AG20443 (cell line): ENCODE measurements around the gene HAUS6.
A peak's percentile ranks its signal among the peaks of the same experiment; 100 is the strongest.
"Not testable (repeated sequence)": the region's sequence is repeated elsewhere in the genome, so short reads cannot be mapped to it uniquely, and the experiment has no call there.

Experiments
- DNase-seq: peaks from one replicate; pipeline ENCODE4 v3.0.0; 2012; ENCODE audit warnings: low spot score, mixed read lengths

HAUS6 gene, protein sequence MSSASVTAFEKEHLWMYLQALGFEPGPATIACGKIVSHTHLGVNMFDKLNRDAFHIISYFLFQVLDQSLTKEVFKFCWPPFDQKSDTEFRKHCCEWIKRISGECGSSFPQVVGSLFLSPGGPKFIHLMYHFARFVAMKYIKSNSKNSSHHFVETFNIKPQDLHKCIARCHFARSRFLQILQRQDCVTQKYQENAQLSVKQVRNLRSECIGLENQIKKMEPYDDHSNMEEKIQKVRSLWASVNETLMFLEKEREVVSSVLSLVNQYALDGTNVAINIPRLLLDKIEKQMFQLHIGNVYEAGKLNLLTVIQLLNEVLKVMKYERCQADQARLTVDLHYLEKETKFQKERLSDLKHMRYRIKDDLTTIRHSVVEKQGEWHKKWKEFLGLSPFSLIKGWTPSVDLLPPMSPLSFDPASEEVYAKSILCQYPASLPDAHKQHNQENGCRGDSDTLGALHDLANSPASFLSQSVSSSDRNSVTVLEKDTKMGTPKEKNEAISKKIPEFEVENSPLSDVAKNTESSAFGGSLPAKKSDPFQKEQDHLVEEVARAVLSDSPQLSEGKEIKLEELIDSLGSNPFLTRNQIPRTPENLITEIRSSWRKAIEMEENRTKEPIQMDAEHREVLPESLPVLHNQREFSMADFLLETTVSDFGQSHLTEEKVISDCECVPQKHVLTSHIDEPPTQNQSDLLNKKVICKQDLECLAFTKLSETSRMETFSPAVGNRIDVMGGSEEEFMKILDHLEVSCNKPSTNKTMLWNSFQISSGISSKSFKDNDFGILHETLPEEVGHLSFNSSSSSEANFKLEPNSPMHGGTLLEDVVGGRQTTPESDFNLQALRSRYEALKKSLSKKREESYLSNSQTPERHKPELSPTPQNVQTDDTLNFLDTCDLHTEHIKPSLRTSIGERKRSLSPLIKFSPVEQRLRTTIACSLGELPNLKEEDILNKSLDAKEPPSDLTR

DNA sequence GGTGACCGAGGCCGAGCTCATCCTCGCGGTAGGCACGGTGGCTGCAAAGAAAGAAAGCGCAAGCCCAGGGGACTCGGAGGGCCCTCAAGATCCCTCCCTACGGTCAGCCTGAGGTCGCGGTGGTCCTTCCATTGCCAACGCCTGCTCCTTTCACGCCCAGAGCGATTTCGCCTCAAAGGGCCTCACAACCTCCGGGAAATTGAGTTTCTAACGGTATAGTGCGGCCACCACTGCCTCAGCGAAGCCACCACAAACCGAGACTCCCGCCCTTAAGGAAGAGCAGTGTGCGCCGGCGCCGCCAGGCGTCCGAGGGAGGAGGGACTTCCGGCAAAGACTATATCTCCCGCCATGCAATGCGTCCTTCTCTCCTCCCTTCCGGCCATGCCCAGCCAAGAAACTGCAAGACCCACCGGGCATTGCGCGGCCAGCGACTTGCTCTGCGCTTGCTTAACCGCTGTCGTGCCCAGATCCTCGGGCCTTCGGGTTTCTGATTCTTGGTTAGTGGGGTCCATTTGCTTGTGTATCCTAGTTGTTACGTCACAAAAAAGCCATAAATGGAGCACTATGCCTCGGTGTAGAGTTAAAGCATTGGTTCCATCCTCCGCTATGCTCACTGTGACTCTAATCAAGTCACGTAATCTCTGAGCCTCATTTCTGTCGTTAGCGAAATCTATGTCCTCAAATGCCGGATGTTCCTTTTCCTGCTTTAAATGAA, at the start of gene HAUS6:
Gene HAUS6 (minus strand): TSS at position 274 of the 715 bp plus-strand sequence. CDS start 253 bp downstream, at position 21.
- DNase-seq: peak; percentile 98

DNA sequence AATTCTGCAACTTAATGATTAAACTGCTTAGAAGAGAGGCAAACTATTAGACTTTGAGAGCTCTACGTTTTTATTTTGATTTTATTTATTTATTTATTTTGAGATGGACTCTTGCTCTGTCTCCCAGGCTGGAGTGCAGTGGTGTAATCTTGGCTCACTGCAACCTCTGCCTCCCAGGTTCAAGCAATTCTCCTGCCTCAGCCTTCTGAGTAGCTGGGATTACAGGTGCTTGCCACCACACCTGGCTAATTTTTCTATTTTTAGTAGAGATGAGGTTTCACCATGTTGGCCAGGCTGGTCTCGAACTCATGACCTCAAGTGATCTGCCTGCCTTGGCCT, 49.4 kb upstream of the HAUS6 start:
- DNase-seq: not testable (repeated sequence)

DNA sequence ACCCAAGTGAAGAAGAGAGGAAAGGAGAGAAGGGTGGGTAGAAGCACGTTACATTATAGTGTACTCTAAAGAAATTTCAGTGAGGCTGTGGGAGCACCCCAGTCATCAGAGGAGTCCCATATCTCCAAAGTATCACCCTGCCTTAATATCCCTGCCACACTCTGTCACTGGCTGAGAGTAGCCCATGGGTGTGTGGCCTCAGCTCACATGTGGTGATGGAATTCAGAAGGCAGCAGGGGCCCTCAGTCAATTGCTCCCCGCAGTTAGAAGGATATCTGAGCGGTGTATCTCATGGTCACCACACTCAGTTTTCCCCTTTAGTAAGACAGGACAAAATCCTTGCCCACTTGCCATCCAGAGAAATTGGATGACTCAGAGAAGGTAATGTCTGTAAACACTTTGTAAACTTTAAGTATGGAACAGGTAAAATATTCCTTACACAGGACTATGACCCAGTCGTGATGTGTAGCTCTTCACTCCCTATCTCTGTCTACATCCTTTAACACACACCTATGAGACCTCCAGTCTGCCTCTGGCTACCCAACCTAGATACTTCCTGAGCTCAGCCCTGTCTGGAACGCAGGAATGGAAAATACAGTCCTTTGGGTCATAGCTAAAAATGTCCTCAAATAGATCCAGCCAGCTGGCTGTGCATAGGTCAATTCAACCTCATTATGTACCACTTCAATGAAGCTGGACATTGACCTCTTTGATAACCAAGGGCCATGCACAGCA, 48.9 kb upstream of the HAUS6 start:
- DNase-seq: no peak

DNA sequence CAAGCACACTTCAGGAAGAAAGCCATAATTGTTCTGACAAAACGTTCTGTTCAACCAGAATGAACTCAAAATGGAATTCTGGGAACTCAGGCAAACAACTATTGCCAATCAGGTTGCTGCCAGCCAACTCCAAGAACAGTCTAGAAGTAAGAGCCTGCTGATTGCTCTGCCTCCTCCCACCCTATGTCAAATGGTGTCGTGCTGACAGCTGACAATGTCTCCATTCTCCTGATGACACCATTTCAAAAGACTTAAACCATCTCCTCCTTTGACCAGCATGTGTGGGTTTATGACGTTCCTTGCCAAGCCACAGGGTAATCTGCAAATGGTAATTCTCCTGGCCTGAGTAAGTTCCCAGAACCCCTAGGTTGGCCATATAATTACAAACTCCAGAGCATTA, 46.5 kb upstream of the HAUS6 start:
- DNase-seq: no peak

DNA sequence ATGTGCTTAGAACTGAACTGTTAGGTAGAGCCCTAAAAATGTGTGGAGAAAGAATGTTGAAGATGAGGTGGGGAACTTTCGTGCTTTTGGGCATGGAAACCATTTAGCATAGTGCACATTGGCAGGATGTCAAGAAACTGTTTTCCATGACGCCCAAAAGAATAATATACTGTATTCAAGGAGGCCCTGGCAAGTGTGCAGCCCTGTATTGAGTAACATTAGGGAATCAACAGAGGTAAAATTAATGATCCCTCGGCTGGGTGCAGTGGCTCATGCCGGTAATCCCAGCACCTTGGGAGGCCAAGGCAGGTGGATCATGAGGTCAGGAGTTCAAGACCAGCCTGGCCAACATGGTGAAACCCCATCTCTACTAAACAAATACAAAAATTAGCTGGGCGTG, 45.5 kb upstream of the HAUS6 start:
- DNase-seq: no peak

DNA sequence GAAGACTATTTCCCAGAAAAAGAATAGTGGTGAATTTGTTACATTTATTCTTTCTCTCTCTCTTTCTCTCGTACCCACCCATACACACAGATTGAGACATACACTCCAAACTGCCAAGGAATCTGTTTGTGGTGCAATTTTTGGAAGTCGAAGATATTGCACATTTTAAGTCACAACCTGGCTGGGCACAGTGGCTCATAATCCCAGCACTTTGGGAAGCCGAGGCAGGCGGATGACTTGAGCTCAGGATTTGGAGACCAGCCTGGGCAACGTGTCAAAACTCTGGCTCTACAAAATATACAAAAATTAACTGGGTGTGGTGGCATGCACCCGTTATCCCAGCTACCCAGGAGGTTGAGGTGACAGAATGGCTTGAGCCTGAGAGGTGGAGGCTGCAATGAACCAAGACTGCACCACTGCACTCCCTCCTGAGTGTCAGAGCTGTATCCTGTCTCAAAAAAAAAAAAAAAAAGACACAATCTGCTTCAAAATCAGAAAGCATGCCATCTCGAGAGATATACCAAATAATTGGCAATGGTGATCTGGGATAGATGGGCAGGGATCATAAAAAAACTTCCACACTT, 43.8 kb upstream of the HAUS6 start:
- no peak for DNase-seq

DNA sequence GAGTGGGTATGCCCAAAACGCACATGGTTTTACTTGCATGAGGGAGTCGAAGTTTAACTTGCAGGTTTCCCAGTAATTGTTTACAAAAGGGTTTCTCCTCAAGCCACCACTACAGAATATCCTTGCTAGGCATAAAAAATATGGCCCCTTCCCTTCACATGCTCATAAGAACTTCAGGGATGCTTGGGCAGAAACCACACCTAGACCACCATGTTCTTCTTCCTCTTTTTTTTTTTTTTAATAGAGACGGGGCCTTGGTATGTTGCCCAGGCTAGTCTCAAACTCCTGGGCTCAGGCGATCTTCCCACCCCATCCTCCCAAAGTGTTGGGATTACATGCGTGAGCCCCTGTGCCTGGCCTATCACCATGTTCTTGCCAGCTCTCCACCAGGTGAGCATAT, 43.2 kb upstream of the HAUS6 start:
- DNase-seq: no peak

DNA sequence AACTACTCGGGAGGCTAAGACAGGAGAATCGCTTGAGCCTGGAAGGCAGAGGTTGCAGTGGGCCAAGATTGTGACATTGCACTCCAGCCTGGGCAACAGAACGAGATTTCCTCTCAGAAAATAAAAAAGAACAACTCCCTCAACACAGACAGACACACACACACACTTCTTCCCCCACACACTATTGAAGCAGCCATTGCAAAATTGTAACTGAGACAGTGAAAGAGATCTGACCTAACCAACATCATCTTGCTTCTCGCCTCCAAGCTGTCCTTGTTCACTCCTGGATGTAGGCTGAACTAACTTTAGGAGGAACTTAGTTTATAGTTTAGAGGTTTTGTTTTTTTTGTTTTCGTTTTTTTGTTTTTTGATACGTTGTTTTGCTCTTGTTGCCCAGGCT, 37.6 kb upstream of the HAUS6 start:
- no peak for DNase-seq

DNA sequence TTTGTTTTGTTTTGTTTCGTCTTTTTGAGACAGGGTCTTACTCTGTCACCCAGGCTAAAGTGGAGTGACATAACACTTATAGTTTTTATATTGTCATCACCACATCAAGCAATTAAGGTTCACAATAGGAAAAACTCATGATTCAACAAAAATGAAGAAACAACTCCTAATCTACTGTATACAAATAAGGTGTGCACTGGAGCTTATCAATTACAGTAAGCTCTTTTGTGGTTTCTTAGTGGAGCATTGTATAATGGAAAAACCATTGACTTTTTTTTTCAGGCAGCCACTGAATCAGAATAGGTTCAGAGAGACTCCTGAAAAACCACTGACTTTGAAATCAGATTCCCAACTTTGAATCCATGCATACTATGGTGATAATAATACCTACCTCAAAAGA, 35.4 kb upstream of the HAUS6 start:
- DNase-seq: no peak

DNA sequence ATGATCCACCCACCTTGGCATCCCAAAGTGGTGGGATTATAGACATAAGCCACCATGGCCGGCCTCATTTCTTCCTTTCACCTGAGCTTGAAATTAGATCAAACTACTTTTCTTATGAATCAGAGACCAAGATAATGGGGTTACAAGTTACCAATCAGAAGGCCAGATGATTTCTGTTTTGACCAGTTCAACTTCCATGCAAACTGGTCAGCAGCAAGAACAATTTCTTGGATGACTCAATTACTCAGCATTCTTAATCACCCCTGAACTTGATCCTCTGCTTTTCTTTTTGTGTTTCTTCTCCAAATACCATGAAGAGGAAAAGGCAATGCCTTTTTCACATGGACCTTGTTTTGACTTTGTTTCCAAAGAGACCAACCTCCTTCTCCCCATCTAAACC, 34.6 kb upstream of the HAUS6 start:
- DNase-seq: peak; percentile 63

DNA sequence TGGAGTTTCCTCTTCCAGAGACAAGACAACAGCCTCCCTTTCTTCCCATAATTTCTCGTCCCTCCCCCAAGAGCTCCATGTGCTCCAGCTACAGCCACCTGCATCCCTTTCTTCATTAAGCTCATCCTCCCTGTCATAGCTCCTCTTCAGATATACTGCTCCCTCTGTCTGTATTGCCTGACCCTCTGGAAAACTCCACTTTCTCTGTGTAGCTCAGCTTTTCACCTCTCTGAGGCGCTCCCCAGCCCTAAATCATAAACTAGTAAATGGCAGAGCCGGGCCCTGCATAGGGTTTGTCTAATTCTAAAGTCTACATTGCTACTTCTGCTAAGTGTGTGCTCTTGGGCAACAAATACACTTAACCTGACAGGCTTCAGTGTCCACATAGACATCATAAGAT, 33.4 kb upstream of the HAUS6 start:
- no peak for DNase-seq

DNA sequence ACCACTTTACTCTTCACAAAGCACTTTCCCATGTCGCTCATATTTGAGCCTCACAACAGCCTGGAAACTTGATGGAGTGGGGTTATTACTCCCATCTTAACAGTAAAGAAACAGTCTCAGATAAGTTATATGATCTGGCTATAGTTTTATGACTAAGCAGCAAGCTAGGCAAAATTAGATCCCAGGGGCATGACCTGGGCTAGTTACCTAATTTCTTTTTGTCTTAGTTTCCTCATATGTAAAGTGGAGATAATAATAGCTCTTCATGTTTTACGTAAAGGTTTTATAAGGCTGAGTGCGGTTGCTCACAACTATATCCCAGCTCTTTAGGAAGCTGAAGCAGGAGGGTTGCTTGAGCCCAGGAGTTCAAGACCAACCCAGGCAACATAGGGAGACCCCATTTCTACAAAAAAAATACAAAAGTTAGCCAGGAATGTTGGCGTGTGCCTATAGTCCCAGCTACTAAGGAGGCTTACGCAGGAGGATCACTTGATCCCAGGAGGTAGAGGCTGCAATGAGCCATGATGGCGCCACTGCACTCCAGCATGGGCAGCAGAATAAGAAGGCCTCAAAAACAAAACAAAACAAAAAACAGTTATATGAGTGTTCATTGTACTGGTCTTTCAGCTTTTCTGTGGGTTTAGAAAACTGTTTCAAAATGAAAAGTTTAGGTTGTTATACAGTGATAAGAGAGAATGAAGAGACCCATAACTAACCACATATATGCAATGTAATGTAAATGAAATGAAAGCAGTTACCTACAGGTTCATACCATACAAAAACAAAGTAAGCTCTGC, 31.0 kb upstream of the HAUS6 start:
- no peak for DNase-seq

DNA sequence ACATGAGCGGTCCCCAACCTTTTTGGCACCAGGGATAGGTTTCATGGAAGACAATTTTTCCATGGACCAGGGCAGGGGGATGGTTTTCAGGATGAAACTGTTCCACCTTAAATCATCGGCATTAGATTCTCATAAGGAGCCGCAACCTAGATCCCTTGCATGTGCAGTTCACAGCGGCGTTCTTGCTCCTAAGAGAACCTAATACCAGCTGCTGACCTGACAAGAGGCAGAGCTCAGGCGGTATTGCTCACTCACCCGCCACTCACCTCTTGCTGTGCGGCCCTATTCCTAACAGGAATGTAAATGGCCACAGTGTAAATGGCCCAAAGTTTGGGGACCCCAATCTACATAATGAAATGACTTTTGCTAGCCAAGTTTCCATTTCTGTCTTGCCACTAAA, 27.7 kb upstream of the HAUS6 start:
- DNase-seq: no peak

DNA sequence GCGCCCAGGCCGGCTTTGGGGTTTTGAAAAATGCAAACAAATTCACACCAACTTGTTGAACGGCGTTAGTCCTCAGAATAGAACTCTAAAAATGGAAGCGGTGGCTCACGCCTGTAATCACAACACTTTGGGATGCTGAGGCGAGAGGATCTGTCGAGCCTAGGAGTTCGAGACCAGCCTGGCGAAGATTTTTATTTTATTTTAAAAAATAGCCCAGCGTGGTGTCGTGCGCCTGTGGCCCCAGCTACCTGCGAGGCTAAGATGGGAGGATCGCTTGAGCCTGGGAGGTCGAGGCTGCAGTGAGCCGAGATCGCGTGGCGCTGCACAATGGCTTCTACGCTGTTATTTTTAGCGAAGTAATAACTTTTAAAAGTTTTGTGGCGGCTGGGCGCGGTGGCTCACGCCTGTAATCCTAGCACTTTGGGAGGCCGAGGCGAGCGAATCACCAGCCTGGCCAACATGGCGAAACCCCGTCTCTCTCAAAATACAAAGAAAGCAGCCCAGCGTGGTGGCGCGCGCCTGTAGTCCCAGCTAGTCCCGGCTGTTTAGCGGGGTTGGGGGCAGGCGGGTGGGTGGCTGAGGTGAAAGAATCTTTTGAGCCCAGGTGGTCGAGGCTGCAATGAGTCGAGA, 25.3 kb upstream of the HAUS6 start:
- DNase-seq: no peak

DNA sequence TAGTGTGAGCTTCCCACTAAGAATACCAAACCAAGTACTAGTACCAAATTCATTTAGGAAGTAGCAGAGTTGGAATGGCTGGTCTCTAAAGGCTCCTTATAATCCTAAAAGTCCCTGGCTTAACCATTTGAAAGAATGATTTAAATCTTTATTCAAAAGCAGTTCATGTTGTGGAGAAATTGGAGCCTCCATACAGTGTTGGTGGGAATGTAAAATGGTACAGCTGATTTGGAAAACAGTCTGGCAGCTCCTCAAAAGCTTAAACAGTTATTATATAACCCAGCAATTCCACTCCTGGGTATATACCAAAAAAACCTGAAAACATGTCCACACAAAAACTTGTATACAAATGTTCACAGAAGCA, 21.7 kb upstream of the HAUS6 start:
- no peak for DNase-seq

DNA sequence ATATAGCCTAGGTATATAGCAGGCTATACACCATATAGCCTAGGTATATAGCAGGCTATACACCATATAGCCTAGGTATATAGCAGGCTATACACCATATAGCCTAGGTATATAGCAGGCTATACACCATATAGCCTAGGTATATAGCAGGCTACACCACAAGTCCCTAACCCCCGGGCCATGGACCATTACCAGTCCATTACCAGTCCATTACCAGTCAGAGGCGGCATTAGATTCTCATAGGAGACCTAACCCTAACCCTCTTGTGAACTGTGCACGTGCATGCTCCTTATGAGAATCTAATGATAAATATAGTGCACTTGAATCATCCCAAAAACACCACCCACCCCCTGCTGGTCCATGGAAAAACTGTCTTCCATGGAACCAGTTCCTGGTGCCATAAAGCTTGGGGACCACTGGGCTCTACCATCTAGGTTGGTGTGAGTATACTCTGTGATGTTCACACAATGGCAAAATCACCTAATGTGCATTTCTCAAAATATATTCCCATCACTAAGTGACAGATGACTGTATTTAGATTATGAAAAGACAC, 19.9 kb upstream of the HAUS6 start:
- no peak for DNase-seq

DNA sequence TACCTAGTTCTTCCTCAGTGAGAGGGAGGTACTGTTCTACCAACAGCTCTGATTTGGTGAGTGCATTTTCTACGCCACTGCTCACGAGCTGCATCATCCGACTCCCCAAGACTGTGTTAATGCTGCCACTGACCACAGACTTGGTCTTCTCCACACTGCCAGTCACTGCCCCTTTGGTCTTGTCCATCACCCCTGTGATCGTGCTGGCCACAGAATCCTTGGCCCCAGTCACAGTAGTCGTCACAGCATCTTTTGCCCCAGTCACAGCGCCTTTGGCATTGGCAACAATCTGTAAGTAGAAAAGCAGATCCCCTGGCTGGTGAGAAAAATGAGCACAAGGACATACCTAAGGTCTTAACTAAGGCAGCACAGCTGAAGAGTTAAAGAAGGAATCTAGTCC, 18.2 kb upstream of the HAUS6 start:
- no peak for DNase-seq

DNA sequence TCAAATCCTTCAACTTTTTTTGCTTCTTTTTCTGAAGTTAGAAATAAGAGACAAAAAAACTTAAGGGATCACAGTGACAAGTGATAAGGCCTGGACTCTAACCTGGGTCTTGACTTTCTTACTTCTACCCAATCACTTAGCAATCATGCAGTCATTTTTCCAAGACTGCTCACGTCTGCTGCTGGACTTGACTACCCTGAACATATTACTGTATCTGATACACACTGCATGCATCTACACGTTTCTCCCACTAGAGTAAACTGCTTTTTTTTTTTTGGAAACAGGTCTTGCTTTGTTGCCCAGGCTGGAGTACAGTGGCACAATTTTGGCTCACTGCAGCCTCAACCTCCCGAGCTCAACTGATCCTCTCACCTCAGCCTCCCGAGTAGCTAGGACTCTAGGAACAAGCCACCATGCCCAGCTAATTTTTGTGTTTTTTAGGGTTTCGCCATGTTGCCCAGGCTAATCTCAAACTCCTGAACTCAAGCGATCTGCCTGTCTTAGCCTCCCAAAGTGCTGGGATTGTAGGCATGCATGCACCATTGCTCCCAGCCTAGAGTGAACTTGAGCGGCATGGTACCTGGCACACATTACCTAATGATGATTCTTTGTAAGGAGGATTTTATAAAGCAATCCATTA, 17.2 kb upstream of the HAUS6 start:
- no peak for DNase-seq

DNA sequence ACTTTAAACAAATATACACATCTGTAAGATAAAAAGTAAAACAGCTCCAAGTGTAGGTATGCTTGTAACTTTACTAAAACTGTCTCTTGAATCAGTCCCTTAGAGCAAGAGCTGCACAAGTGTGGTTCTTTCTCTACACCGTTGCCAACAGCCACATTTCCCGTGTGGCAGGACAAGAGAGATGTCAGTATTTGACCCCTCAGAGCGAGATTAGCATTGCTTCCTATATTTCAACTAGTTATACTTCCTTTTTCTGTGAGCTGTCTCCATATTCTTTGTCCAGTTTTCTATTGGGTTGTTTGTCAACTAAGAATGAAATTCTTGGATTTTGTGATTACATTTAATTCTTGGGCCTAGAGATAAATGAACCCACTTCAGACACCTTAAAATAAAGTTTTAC, 16.5 kb upstream of the HAUS6 start:
- no peak for DNase-seq
